ENCODE results near the gene HAPSTR1.

DNA sequence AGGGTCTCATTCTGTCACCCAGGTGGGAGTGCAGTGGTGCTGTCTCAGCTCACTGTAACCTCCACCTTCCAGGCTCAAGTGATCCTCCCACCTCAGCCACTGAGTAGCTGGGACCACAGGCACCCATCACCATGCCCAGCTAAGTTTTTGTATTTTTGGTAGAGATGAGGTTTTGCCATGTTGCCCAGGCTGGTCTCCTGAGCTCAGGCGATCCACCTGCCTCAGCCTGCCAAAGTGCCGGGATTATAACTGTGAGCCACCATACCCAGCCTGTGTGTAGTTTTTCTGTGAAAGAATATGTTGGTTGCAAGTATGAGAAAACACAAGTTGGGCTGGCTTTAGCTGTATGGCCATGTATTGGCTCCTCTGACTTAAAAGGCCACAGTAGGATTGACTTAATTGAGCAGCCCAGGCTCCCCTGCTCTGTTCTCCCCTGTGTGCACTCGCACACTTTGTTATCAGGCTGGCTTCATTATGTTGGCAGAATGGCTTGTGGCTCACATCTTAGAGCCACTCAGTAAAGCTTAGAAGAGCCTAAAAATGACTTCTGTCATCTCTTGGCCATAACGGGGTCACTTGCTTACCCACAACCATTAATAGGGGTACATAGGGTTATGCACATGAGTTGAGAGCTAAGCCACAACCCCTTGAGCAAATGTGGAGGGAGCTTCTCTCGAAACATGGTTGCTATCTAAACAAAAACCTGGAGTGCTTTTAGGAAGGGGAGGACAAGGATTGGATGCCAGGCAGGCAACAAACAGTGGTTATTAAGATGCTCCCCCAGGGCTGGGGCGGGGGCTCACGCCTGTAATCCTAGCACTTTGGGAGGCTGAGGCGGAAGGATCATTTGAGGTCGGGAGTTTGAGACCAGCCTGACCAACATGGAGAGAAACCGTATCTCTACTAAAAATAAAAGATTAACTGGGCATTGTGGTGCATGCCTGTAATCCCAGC lies 6.1 kb downstream of the HAPSTR1 start:
- TF ChIP-seq POLR2A (IDR thresholded peaks at IDR 0.05): no peak
- TF ChIP-seq, protein P1, sequence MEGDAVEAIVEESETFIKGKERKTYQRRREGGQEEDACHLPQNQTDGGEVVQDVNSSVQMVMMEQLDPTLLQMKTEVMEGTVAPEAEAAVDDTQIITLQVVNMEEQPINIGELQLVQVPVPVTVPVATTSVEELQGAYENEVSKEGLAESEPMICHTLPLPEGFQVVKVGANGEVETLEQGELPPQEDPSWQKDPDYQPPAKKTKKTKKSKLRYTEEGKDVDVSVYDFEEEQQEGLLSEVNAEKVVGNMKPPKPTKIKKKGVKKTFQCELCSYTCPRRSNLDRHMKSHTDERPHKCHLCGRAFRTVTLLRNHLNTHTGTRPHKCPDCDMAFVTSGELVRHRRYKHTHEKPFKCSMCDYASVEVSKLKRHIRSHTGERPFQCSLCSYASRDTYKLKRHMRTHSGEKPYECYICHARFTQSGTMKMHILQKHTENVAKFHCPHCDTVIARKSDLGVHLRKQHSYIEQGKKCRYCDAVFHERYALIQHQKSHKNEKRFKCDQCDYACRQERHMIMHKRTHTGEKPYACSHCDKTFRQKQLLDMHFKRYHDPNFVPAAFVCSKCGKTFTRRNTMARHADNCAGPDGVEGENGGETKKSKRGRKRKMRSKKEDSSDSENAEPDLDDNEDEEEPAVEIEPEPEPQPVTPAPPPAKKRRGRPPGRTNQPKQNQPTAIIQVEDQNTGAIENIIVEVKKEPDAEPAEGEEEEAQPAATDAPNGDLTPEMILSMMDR (IDR thresholded peaks at IDR 0.05): no peak

Data from heart left ventricle (tissue), 13 donors.